ENCODE measurements around the gene CTRL.
"Not testable (repeated sequence)": the region's sequence is repeated elsewhere in the genome, so short reads cannot be mapped to it uniquely, and the experiment has no call there.

Gene CTRL

DNA sequence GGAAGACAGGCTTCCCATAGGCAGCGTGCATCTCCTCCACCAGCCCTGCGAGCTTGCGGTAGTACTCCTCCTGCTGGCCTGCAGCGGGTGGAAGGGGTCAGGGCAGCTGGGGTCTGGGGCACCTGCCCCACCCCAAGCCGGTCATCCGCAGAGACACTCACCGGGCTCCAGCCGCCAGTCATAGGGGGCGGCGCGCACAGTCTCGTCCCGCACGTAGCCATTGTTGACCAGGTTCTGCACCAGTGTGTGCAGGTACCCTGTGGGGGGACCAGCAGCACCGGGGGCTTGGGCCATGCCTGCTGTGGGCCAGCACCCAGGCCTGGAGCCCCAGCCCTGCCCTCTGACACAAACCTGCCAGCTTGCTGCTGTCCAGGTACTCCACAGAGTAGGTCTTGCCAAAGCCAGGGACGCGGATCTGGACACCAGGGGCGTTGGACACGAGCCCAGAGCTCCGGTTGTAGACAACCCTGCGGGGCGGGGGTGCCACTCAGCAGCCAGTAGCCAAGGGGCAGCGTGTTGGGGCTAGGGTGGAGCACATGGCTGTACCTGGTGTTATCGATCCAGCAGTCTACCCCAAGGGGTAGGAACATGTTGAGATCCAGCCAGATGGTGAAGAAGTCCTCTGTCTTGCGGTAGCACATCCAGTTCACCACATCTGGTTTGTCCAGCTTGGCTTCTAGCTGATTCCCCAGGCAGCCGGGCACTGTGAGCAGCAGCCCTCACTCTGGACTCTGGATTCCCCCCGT lies 11.0 kb upstream of the CTRL start:
- DNase-seq (ENCODE audit: insufficient read length, low spot score) (no peak), FAIRE-seq (no peak)

- DNase-seq (ENCODE audit: insufficient read length, low spot score): peak; percentile 78
- peak; percentile 89 for FAIRE-seq
Measured at GRCh38 chr16:67942200-67942509, 10.5 kb upstream of the CTRL start.

DNA sequence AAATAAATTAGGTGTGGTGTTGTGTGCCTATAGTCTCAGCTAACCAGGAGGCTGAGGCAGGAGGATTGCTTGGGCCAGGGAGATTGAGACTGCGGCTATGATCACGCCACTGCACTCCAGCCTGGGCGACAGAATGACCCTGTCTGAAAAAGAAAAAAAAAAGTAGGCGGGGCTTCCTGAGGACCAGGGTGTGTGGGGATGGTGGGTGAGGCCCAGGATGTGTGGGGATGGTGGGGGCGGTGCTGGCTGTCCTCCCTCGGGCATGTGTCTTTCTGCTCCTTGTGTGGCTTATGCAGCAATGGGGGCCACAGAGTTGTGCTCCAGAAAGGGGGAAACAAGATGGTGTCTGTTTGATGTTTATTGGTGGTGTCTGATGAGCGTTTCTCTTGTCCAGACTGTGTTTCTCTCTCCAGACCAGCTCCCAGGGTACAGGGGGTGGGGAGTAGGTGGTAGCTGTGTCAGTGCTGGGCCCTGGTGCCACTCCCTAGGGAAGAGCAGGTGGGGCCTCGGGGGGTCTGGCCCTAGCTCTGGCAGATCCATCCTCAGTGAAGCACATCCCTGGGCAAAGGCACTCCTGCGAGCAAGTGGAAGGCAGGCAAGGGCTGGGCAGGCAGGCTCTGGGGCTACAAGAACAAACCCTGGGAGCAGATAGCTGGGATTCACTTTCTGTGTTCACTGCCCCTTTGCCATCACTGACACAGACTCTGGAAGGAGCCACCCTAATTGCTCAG lies 10.0 kb upstream of the CTRL start:
- DNase-seq (ENCODE audit: insufficient read length, low spot score) (no peak), FAIRE-seq (no peak)

GRCh38 chr16:67940446-67941089 lies 8.9 kb upstream of the CTRL start:
- DNase-seq (ENCODE audit: insufficient read length, low spot score): no peak
- no peak for FAIRE-seq

DNA sequence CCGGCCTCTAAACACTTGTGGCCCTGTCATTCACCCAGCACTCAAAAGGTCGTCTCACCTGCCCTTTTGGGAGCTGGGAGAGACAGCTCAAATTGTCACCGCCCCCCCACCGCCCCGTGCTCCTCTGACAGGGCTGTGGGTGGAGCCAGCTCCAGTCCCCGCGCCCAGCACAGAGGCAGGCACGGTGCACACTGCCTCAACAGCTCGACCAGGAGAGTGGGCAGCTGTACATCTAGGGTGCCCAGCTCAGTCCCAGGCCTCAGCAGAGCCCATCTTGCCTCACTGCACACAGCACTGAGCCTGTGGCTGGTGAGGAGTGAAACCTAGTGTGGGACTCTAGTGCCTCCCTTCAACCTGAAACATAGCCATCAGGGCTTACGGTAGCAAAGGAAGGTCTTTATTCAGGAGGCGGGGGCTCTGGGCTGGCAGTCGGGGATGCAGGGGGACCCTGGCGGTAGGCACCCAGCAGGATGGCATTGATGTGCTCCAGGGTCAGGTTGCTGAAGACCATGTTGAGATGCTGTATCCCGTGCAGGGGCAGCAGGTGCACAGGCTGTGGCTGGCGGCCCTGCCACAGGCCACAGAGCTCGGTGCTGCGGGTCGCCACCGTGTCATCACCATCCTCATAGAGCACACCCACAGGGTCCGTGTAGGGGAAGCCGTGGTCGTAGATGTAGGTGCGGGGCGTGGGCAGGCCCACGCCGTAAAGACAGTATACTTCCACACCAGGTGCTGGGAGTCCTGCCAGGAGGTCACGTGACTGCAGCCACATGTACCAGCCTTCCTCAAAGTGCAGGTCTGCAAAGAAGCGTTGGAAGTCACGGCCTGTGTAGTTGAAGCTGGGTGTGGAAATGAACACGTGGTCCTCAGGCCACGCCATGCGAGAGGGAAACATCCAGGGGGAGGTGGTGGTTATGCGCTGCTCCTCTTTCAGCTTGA lies 8.1 kb upstream of the CTRL start:
- DNase-seq (ENCODE audit: insufficient read length, low spot score): no peak
- FAIRE-seq: no peak

GRCh38 chr16:67937713-67938112 lies 6.1 kb upstream of the CTRL start:
- DNase-seq (ENCODE audit: insufficient read length, low spot score); FAIRE-seq: not testable (repeated sequence)

DNA sequence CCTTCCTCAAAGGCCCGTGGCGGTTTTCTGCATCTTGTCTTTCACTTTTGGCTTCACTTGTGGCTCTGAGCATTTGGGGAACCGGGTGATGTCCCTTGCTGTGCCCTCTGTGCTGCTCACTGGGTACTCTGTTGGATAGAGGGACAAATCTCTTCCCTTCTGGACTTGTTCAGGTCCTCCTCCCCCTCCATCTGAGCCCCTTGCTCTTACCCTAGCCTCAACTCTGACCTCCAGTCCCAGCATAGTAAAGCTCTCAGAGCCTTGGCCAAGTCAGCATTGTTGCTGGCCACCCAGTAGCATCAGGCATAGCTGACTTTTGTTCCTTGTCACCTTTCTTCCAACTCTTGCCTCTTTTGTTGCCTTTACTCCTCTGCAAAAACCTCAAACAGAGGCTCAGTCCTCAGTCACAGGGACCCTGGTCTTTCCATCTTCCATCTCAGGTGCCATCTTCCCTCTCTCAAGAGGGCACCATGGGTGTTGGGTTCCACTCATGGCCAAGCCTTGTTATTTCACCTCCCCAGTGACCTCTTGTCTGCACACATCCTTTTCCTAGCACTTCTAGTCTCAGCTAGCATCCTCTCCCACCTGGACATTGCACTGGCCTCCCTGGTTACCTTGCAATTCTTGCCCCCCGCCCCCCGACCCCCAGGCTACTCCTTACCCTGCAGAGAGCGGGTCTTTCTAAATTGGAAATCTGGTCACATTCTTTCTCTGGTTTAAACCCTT lies 5.4 kb upstream of the CTRL start:
- peak; percentile 99 for FAIRE-seq
- DNase-seq (ENCODE audit: insufficient read length, low spot score): peak; percentile 91

GRCh38 chr16:67936124-67936879 lies 4.6 kb upstream of the CTRL start, which contains the start of gene PSMB10:
Gene PSMB10, minus strand, starts transcription at chr16:67936850. Its CDS starts 101 bp downstream, at chr16:67936749.
- peak; percentile 32 for DNase-seq (ENCODE audit: insufficient read length, low spot score)
- no peak for FAIRE-seq

GRCh38 chr16:67935402-67936123 lies 3.9 kb upstream of the CTRL start:
- DNase-seq (ENCODE audit: insufficient read length, low spot score) (peak; percentile 99), FAIRE-seq (peak; percentile 99)

DNA sequence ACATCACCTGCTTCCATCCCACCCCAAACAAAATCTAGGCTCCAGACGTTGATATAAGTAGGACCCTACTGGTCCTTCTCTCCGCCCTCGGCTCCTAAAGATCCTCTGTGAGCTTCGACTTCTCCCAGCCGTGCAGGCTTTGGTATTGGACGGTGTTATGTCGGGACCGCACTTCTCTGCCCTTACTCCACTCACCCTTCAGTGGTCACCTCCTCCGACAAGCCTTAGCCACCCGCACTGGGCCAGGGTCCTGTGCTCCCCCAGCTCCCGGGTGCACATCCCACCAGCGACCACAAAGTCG lies 3.4 kb upstream of the CTRL start:
- no peak for FAIRE-seq
- no peak for DNase-seq (ENCODE audit: insufficient read length, low spot score)

- FAIRE-seq (no peak), DNase-seq (ENCODE audit: insufficient read length, low spot score) (no peak)
Measured at GRCh38 chr16:67934306-67935100, 2.8 kb upstream of the CTRL start.

DNA sequence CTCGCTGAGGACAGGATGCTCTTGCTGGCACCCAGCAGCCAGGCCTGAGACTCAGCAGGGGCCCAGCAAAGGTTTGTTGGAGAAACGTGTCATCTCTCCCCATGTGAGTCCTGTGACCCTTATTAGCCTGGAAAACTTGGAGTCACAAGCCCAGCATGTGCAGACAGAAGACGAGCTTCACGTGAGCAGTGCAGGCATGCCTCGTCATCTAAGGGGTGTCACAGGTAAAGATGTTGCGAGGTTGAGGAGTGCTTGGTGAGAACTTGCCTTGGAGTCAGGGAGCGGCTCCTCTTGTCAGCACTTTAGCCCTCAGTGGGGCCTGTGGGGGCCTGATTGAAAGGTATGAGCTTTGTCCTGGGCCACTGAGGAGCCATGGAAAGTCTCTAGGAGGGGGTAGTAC lies 2.1 kb upstream of the CTRL start:
- DNase-seq (ENCODE audit: insufficient read length, low spot score) (no peak), FAIRE-seq (no peak)

DNA sequence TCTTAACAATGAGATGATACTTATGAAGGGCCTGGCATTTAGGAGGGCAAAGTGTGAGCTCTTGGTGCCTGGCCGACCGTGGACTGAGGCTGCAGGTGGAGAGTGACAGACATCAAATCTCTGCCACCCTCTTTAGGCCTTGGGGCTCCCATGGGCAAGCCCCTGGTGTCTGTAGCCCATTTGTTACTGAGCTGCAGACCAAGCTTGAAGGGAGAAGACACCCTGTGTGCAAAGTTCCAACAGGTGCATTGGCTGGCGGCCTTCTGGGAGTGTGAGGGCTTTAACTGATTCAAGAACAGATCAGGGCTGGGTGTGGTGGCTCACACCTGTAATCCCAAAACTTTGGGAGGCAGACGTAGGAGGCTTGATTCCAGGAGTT lies 789 bp upstream of the CTRL start:
- DNase-seq (ENCODE audit: insufficient read length, low spot score): no peak
- no peak for FAIRE-seq

DNA sequence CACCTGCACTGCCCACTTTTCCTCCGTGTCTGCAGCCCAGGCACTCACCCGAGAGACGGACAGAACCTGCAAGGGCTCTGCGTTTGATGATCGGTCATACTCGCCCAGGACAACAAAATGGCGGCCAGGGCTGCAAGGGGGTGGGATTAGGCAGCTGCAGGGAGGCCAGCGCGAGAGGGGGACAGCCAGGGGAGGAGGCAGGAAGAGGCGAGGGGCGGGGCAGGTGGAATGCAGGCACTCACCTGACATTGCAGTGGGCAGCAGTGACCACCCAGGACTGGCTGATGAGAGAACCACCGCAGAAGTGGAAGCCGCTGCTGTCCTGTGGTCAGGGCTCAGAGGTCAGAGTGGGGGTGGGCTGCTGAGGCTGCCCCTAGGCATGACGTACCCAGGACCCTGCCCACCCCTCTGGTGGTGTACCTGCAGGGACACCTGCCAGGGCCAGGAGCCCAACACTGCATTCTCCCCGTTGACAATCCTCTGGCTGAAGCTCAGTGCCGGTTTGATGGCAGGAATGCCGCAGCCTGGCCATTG lies 917 bp downstream of the CTRL start:
- FAIRE-seq (no peak), DNase-seq (ENCODE audit: insufficient read length, low spot score) (no peak)

DNA sequence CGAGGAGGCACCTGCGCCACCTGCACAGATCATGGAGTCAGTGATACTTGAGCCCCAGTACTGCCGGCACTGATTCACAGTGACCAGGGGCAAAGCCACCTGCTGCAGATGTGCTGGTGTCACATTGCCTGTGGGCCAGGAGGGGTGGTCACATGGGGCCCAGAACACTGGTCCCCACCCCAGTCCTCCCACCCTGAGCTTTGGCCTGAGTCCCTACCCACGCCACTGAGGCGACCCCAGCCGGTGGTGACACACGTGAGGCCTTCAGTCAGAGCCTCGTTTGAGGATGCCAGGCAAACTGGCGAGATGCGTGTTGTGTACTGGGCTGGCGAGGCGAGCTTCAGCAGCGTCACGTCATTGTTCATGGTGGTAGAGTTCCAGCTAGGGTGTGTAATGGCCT lies 1.5 kb downstream of the CTRL start:
- FAIRE-seq (no peak), DNase-seq (ENCODE audit: insufficient read length, low spot score) (no peak)

GRCh38 chr16:67928561-67929364 lies 2.9 kb downstream of the CTRL start:
- DNase-seq (ENCODE audit: insufficient read length, low spot score) (peak; percentile 78), FAIRE-seq (peak; percentile 89)

GRCh38 chr16:67928147-67928546 lies 3.5 kb downstream of the CTRL start:
- FAIRE-seq (no peak), DNase-seq (ENCODE audit: insufficient read length, low spot score) (no peak)

Measured in GM19239 (cell line).